Omental fat pad (tissue), 4 donors: ENCODE results near the gene GOLGA6L2. TPM values are rescaled to one million over a fixed set of nuclear protein-coding genes. Genes with fewer than 3 reads are reported as not detected.

Experiments
- ATAC-seq: fragments of 150-250 bp; one replicate; pipeline ENCODE4 v1.9.1; 2016; ENCODE audit warnings: mild to moderate bottlenecking, moderate library complexity; ENCODE audit not compliant: low FRiP score
- DNase-seq: peaks from one replicate; pipeline ENCODE4 v3.0.0-alpha.2; 2019; ENCODE audit warnings: low spot score
- CTCF ChIP-seq, 3 donors: fragments of 450-650 bp; IDR thresholded peaks; one replicate each; pipeline ENCODE4 v1.5.1; 2016 to 2017; ENCODE audit warnings: antibody characterized with exemption in 3 of 3, mild to moderate bottlenecking in 3 of 3, moderate library complexity in 2 of 3
- total RNA-seq, 4 donors: library from RNA; depleted of rRNA; stranded (reverse); fragments of >200 nt; gene quantifications; one replicate each; pipeline ENCODE4 v1.1.0, GENCODE V29; 2016

GOLGA6L2 gene
- total RNA-seq, 4 donors from 2014 or later = not detected

GRCh38 chr15:23472678-23473077 is 25.6 kb upstream of the GOLGA6L2 start:
- no peak for TF ChIP-seq CTCF (IDR thresholded peaks at IDR 0.05)
- DNase-seq = no peak
- ATAC-seq = no peak

- DNase-seq (no peak), ATAC-seq (no peak)
- TF ChIP-seq CTCF (IDR thresholded peaks at IDR 0.05) = no peak
These were observed 25.0 kb upstream of the GOLGA6L2 start for GRCh38 chr15:23472033-23472432.

GRCh38 chr15:23467110-23467600 is 20.1 kb upstream of the GOLGA6L2 start:
- TF ChIP-seq CTCF (IDR thresholded peaks at IDR 0.05) = no peak
- DNase-seq (no peak), ATAC-seq (no peak)

- ATAC-seq (no peak), DNase-seq (no peak)
- no peak for TF ChIP-seq CTCF (IDR thresholded peaks at IDR 0.05)
These were observed 10.8 kb upstream of the GOLGA6L2 start for GRCh38 chr15:23457890-23458289.

- TF ChIP-seq CTCF (IDR thresholded peaks at IDR 0.05) = no peak
- no peak for ATAC-seq
These were observed 582 bp downstream of the GOLGA6L2 start for GRCh38 chr15:23446215-23447106.

GRCh38 chr15:23444269-23444668 is 2.8 kb downstream of the GOLGA6L2 start:
- ATAC-seq (no peak), DNase-seq (no peak)
- TF ChIP-seq CTCF (IDR thresholded peaks at IDR 0.05) = no peak

More at GRCh38 chr15:23446215-23447106, 582 bp downstream of the GOLGA6L2 start:
- no peak for DNase-seq

GRCh38 chr15:23441204-23441603 is 5.8 kb downstream of the GOLGA6L2 start:
- TF ChIP-seq CTCF (IDR thresholded peaks at IDR 0.05) = no peak

More at GRCh38 chr15:23441204-23441603, 5.8 kb downstream of the GOLGA6L2 start:
- ATAC-seq = no peak
- DNase-seq = no peak
